Muscle of leg (tissue), 11 donors: ENCODE measurements around the gene CDC42BPG. TPM values are rescaled to one million over a fixed set of nuclear protein-coding genes. Genes with fewer than 3 reads are reported as not detected.

Experiments
- DNase-seq: peaks from one replicate; pipeline ENCODE4 v3.0.0; 2013
- H3K27ac ChIP-seq: one replicate; pipeline ENCODE4 v1.5.1; 2013; ENCODE audit warnings: mild to moderate bottlenecking, low read length, control low read depth
- H3K27me3 ChIP-seq: one replicate; pipeline ENCODE4 v1.6.1; 2013; ENCODE audit warnings: low read length; ENCODE audit not compliant: control insufficient read depth, insufficient read depth
- H3K36me3 ChIP-seq: one replicate; pipeline ENCODE4 v1.6.1; 2013; ENCODE audit warnings: low read length; ENCODE audit not compliant: control insufficient read depth, insufficient read depth
- H3K4me1 ChIP-seq: one replicate; pipeline ENCODE4 v1.6.1; 2013; ENCODE audit warnings: low read length; ENCODE audit not compliant: control insufficient read depth, insufficient read depth
- H3K4me3 ChIP-seq: one replicate; pipeline ENCODE4 v1.5.1; 2013; ENCODE audit warnings: low read length, control low read depth
- H3K9me3 ChIP-seq: replicated peaks from 2 replicates; pipeline ENCODE4 v1.6.1; 2013; ENCODE audit warnings: low read depth, low read length; ENCODE audit not compliant: control insufficient read depth
- WGBS: methylation state at CpG from one replicate; pipeline ENCODE4 v1.1.5; 2013; ENCODE audit warnings: missing lambda C conversion rate; ENCODE audit not compliant: insufficient coverage; 5-methylcytosine and 5-hydroxymethylcytosine counted together
- polyA plus RNA-seq, 8 donors: library from polyadenylated mRNA; unstranded; fragments of 120-200 nt; gene quantifications; one replicate each; pipeline versions ENCODE4 v1.2.1 to v1.2.3, GENCODE V29; 2013; ENCODE audit warnings: inconsistent platforms in 1 of 8, low replicate concordance in 1 of 8; ENCODE audit not compliant: insufficient read length in 8 of 8, insufficient read depth in 1 of 8
- total RNA-seq: library from RNA; stranded (reverse); fragments of 120-200 nt; gene quantifications from one replicate; pipeline ENCODE4 v1.2.4, GENCODE V29; 2013

CDC42BPG gene
- total and polyA plus RNA-seq, 9 donors, result 0.35 to 2.3 (median 0.95) TPM

DNA sequence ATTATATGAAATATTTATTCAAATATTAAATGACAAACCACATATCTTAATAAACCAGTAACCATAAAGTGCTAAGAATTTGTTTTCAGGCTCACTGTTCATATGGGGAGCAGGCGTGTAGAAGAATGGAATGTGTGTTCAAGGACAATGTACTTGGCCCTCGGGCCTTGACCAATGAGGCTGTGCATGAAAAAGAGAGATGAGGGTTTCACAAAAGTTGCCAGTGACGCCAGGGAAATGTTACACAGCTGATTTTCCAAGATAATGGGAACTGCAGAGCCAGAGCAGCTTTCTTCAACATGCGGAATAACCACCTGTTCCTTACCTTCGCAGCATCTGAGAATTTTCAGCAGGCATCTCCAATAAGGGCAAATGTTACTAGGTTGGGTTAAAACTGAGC, 70.3 kb downstream of the CDC42BPG start:
- no peaks in the 10 kb centered on the region for H3K27me3 ChIP-seq
- no peak overlapping the region for H3K27ac ChIP-seq
- H3K9me3 ChIP-seq, result no peaks in the 10 kb centered on the region
- H3K4me1 ChIP-seq, result peaks cover 22% of the 10 kb centered on the region
- no peak overlapping the region for H3K4me3 ChIP-seq
- no peak for DNase-seq
- WGBS, result 51% methylated on average over 3 of the region's 5 CpGs
- H3K36me3 ChIP-seq, result peaks cover 69% of the 10 kb centered on the region

Other genes starting within 250 kb of the CDC42BPG start
- gene NRXN2, start 121.5 kb downstream of the CDC42BPG start, total RNA-seq, result 11.8 TPM
- gene NRXN2, start 121.5 kb downstream of the CDC42BPG start, polyA plus RNA-seq, result 10 to 100 TPM; 24.0 to 41.8 (median 32.3) TPM
- gene RASGRP2, start 100.5 kb downstream of the CDC42BPG start, total RNA-seq, result 19.8 TPM
- gene RASGRP2, start 100.5 kb downstream of the CDC42BPG start, polyA plus RNA-seq, result 10 to 100 TPM; 15.4 to 45.9 (median 35.8) TPM
- gene PYGM, start 84.7 kb downstream of the CDC42BPG start, total RNA-seq, result 165 TPM
- 100 to 1,000 TPM in 6 of 8 donors, 10 to 100 TPM in 2; 60.3 to 328 (median 186) TPM for gene PYGM, start 84.7 kb downstream of the CDC42BPG start, polyA plus RNA-seq
- 62.3 TPM for gene SF1, start 66.1 kb downstream of the CDC42BPG start, total RNA-seq
- 100 to 1,000 TPM; 178 to 267 (median 210) TPM for gene SF1, start 66.1 kb downstream of the CDC42BPG start, polyA plus RNA-seq
- 7.4 TPM for gene MAP4K2, start 41.4 kb downstream of the CDC42BPG start, total RNA-seq
- gene MAP4K2, start 41.4 kb downstream of the CDC42BPG start, polyA plus RNA-seq, result 10 to 100 TPM in 7 of 8 donors, 1 to 10 TPM in 1; 9.9 to 15.5 (median 12.6) TPM
- 7.5 TPM for gene MEN1, start 34.1 kb downstream of the CDC42BPG start, total RNA-seq
- 10 to 100 TPM; 19.2 to 28.1 (median 23.2) TPM for gene MEN1, start 34.1 kb downstream of the CDC42BPG start, polyA plus RNA-seq
- gene EHD1, start 34.0 kb upstream of the CDC42BPG start, total RNA-seq, result 46.1 TPM
- 100 to 1,000 TPM in 4 of 8 donors, 10 to 100 TPM in 4; 86.2 to 117 (median 96.7) TPM for gene EHD1, start 34.0 kb upstream of the CDC42BPG start, polyA plus RNA-seq
- gene ATG2A, start 72.6 kb upstream of the CDC42BPG start, total RNA-seq, result 7.5 TPM
- gene ATG2A, start 72.6 kb upstream of the CDC42BPG start, polyA plus RNA-seq, result 10 to 100 TPM in 7 of 8 donors, 1 to 10 TPM in 1; 10.0 to 16.0 (median 13.0) TPM
- 5.6 TPM for gene PPP2R5B, start 80.0 kb upstream of the CDC42BPG start, total RNA-seq
- 10 to 100 TPM; 10.0 to 16.9 (median 12.1) TPM for gene PPP2R5B, start 80.0 kb upstream of the CDC42BPG start, polyA plus RNA-seq
- gene GPHA2, start 91.2 kb upstream of the CDC42BPG start, total RNA-seq, result not detected
- gene GPHA2, start 91.2 kb upstream of the CDC42BPG start, polyA plus RNA-seq, result under 1 TPM in 4 of 8 donors, not detected in 4; 0.15 to 0.53 (median 0.24) TPM
- gene MAJIN, start 127.5 kb upstream of the CDC42BPG start, total RNA-seq, result not detected
- not detected for gene MAJIN, start 127.5 kb upstream of the CDC42BPG start, polyA plus RNA-seq
- gene BATF2, start 152.3 kb upstream of the CDC42BPG start, total RNA-seq, result 0.62 TPM
- gene BATF2, start 152.3 kb upstream of the CDC42BPG start, polyA plus RNA-seq, result 1 to 10 TPM in 4 of 8 donors, under 1 TPM in 4; 0.84 to 1.9 (median 1.1) TPM
- gene ARL2, start 169.5 kb upstream of the CDC42BPG start, total RNA-seq, result 84.6 TPM
- gene ARL2, start 169.5 kb upstream of the CDC42BPG start, polyA plus RNA-seq, result 100 to 1,000 TPM in 1 of 8 donors, 10 to 100 TPM in 7; 80.5 to 101 (median 89.1) TPM
- 18.3 TPM for gene SNX15, start 182.8 kb upstream of the CDC42BPG start, total RNA-seq
- 10 to 100 TPM; 19.6 to 29.6 (median 23.2) TPM for gene SNX15, start 182.8 kb upstream of the CDC42BPG start, polyA plus RNA-seq
- 6.7 TPM for gene SAC3D1, start 196.6 kb upstream of the CDC42BPG start, total RNA-seq
- 10 to 100 TPM; 12.5 to 16.0 (median 15.1) TPM for gene SAC3D1, start 196.6 kb upstream of the CDC42BPG start, polyA plus RNA-seq
- gene NAALADL1, start 213.9 kb upstream of the CDC42BPG start, total RNA-seq, result 13.6 TPM
- gene NAALADL1, start 213.9 kb upstream of the CDC42BPG start, polyA plus RNA-seq, result 10 to 100 TPM in 5 of 8 donors, 1 to 10 TPM in 3; 6.2 to 14.0 (median 10.7) TPM
- 6.6 TPM for gene CDCA5, start 239.4 kb upstream of the CDC42BPG start, total RNA-seq
- gene CDCA5, start 239.4 kb upstream of the CDC42BPG start, polyA plus RNA-seq, result 10 to 100 TPM in 7 of 8 donors, 1 to 10 TPM in 1; 9.7 to 17.0 (median 14.4) TPM
- 23.2 TPM for gene ZFPL1, start 239.6 kb upstream of the CDC42BPG start, total RNA-seq
- gene ZFPL1, start 239.6 kb upstream of the CDC42BPG start, polyA plus RNA-seq, result 10 to 100 TPM; 20.6 to 26.3 (median 24.0) TPM